SW 1271 (cell line): ENCODE results near the gene FAF2.
A peak's percentile ranks its signal among the peaks of the same experiment; 100 is the strongest.
"Not testable (repeated sequence)": the region's sequence is repeated elsewhere in the genome, so short reads cannot be mapped to it uniquely, and the experiment has no call there.

ENCODE experiments used
- DNase-seq, 2 experiments: peaks; one replicate each; lab custom pipeline; 2025; lab: John Stamatoyannopoulos, UW

Gene FAF2

DNA sequence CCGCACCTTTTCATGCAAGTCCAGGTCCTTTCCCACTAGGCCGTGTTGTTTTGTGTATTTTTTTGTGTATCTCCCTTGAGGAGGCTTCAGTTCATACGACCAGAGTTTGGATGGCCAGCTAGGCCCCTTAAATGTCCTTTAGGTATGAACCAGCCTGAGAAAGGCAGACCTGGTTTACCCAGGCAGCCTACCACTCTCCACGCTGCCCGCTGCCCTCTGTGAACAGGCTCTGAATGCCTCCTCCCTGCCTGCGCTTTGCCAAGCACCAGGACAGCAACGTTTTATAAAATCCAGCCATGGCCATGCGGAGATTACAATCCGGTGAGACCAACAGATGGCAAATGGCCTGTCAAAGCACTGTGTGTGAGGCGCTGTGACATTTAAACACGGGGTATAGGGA is 31.2 kb upstream of the FAF2 start:
- no peak for DNase-seq

DNA sequence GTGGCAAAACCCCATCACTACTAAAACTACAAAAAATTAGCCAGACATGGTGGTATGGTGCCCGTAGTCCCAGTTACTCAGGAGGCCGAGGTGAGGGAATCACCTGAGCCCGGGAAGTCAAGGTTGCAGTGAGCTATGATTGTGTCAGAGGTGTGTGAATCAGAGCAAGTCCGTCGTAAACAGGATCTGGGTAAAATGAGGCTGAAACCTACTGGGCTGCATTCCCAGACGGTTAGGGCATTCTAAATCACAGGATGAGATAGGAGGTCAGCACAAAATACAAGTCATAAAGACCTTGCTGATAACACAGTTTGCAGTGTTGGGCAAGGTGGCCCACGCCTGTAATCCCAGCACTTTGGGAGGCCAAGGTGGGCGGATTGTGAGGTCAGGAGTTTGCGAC is 29.9 kb upstream of the FAF2 start:
- no peak for DNase-seq

DNA sequence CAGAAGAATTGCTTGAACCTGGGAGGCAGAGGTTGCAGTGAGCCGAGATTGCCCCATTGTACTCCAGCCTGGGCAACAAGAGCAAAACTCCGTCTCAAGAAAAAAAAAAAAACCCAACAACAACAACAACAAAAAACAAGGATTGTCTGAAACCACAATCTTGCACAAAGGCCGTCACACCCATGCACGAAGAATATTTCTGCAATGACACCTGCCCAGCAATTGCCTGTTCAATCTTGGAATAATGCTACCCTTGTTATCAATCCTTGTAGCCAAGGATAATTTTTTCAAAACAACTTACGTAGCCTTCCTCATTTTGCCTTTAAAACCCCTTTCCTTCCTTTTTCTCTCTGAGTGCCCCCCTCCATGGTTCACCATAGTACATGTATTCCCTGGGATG is 28.1 kb upstream of the FAF2 start:
- DNase-seq: no peak

DNA sequence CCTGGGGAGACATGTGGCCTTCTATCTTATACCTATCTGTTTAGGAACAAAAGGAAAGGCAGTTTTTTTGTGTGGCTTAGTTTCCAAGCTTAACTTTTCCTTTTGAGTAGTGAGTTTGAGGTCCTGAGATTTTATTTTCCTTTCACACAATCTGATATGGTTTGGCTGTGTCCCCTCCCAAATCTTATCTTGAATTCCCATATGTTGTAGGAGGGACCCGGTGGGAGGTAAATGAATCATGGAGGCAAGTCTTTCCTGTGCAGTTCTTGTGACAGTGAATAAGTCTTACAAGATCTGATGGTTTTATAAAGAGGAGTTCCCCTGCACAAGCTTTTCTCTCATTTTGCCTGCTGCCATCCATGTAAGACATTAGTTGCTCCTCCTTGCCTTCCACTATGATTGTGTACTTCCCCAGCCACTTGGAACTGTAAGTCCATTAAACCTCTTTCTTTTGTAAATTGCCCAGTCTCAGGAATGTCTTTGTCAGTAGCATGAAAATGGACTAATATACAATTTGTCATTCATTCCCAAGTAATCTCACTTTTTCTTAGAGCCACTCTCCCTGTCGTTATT is 27.1 kb upstream of the FAF2 start:
- DNase-seq: no peak

DNA sequence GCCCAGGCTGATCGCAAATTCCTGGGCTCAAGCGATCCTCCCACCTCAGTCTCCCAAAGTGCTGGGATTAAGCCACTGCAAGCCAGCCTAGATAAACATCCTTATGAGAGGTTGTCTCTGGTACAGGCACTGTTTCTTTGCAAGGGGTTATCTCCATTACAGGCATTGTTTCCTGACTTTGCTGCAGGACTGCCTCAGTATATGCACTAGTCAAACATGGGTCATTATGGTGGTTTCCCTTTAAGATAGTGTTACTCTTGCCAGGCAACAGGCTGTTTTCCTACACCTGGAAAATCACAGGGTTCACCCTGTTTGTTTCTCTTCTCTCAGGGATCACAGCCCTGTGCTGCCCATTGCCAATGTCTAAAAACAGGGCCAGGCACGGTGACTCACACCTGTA is 24.0 kb upstream of the FAF2 start:
- DNase-seq: no peak

DNA sequence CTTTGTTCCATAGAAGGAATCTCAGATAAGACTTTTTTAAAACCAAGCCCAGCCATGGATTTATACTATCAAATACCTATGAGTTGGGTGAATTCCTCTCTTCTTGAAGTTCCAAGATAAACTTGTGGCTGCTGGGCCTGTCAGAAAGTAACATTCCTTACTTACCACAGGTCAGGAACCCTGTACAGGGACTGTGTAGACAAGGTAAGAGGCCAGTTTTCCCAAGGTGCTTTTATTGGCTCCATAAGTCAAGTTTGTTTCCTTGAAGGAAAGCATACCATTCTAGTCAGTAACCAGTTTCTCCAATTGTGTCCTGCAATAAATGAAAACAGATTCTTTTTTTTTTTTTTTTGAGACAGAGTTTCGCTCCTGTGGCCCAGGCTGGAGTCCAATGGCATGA is 23.0 kb upstream of the FAF2 start:
- DNase-seq: no peak

DNA sequence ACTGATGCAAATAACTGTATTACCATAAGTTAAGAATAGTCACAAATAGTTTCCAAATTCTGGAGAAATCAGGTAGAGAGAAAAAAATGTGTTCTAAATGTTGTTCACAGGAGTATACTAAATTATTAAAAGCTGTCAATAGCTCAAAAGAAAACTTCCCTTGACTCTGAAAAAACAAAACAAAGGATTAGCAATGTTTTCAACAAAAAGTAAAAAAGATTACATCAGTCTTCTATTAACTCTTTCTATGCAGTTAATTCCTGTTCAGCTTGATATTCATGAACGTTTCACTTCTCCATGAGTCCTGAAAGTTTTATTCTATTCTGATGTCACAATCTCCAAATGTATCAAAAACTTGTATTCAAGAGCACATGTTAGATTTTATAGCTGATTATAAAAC is 22.4 kb upstream of the FAF2 start:
- no peak for DNase-seq

DNA sequence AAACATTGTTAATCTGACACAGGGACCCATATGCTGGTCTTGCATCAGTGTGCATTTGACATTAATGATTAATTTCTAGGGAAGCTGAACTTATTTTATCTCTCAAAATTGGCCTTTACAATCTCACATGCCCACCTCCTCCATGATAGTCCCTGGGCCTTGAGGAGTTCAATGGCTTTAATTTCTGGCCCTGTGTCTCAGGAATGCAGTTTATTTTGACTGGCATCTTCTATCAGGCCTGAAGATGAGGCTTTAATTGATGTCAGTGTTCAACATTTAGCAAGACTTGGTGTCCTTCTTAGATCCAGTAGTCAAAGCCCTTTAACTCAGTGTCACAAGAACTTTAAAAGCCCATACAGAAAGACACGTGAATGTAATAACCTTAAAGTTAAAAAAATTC is 21.3 kb upstream of the FAF2 start:
- no peak for DNase-seq

DNA sequence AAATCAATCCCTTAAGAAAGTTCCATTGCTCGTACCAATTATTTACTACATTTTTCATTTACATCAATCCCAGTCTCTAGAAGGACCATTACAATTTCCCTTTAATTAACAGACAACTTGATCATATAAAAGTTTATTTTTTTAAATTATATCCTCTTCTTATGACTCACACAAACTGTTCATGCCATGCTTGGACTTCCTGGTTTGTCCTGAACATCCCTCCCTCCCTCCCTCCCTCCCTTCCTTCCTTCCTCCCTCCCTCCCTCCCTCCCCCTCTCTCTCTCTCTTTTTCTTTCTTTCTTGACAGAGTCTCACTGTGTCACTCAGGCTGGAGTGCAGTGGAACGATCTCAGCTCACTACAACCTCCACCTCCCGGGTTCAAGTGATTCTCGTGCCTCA is 20.2 kb upstream of the FAF2 start:
- DNase-seq: peak in 1 of 2 experiments; percentile 44

DNA sequence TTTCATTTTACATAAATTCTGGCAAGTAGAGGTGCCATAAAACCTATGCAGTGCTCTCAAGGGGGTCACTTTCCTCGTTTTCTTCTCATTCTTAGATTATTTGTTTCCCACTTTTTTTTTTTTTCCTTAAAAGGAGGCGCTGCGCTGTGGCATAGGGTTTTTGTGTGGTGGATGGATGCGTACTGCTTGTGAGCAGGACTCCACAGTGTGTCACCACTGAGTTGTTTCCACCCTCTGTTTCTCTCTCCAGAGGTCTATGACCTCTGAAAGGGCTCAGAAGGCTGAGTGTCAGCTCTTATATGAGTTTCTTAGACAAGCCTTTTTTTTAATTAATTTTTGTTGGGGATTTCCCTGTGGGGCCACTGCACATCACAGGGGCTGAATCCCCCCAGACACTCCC is 18.2 kb upstream of the FAF2 start:
- DNase-seq: no peak

DNA sequence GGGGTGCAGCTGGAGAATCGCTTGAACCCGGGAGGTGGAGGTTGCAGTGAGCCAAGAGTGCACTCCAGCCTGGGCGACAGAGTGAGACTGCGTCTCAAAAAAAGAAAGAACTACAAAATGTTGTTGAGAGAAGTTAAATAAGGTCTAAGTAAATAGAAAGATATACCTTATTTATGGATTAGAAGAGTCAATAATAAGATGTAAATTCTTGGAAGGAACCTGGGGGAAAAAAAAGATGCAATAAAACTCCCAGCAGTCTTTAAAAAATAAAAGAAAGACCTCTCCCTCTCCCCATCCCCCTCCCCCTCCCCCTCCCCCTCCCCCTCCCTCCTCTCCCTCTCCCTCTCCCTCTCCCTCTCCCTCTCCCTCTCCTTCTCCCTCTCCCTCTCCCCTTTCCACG is 15.5 kb upstream of the FAF2 start:
- no peak for DNase-seq

DNA sequence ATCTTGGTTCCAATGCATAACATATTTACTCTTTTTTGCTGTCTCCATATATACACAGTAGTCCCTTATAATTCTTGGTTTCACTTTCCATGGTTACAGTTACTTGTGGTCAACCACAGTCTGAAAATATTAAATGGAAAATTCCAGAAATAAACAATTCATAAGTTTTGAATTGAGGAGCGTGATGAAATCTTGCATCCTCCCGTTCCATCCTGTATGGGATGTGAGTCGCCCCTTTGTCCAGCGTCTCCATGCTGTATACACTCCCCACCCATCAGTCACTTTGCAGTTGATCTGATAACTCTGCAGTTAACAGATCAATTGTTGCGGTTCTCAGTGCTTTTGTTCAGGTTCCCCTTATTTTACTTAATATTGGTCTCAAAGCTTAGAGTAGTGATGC is 11.5 kb upstream of the FAF2 start:
- peak; percentile 80 to 96 for DNase-seq

DNA sequence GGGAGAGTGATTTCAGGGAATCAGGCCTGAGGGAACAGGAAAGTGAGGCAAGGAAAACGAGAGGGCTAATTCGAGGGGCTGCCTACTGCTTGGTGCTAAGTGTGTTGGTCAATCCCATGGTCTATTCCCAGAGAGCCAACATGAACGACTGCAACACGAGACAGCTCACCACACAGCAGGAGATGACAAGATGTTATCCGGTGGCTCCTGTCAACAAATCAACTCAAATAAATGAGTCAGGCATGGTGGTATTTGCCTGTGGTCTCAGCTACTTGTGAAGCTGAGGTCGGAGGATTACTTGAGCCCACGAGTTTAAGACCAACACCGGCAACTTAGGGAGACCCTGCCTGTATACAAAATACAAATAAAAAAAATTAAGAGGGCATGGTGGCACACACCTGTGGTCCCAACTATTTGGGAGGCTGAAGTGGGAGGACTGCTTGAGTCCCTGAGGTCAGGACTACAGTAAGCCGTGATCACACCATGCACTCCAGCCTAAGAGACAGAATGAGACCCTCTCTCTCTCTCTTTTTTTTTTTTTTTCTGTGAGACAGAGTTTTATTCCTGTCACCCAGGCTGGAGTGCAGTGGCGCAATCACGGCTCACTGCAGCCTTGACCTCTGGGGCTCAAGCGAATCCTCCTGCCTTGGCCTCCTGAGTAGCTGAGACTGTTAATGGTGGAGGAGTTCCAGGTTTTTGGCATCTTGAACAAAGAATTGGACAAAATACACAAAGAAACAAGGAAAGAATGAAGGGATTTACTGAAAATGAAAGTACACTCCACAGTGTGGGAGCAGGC is 9.0 kb upstream of the FAF2 start:
- DNase-seq: peak; percentile 84 to 88

DNA sequence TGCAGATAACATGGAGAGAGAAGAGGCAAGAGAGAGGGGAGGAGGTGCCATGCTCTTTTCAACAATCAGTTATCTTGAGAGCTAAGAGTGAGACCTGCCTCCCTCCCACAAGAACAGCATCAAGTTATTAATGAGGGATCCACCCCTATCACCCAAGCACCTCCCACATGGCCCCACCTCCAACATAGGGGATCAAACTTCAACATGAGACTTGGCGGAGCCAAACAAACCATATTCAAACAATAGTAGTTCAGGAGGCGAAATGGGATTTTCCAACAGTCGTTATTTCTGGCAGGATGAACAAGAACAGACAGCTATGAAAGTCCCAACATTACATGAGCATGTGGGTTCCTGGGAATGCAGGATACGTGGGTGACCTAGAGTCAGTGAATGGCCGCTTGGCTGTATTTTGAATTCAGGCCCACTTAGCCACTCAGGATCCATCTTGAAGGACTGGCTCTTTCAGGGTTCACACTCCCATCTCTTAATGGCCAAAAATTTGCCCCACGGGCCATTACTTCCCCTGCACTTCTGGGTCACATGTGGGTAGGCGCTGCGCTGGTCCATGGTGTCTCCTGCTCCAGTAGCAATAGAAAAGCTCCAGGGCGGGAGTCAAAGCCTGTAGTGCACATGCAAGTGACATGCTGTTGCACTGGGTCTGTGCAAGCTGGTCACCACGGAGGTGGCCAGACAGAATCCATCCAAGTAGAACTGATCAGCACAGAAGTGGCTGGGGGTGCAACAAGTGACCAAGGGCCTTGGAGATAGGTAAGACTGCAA is 7.1 kb upstream of the FAF2 start:
- DNase-seq: no peak

DNA sequence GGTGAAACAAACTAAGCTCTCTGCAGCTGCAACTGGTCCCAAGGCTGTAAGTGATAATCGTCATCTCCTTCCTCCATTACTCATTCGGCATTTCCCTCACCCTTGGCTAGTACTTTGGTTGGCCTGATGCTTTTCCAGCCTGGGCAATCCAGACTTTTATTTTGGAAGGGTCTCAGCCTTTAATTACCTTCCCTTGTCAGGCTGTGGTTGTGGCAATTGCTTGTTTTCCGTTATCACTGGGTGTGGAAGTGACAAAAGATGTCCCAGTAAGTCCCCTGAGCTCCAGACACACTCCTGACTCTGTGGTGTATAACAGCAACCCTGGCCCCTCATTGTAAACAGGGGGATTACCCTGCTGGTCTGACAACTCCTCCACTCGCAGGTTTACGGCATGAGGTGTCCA is 6.3 kb upstream of the FAF2 start:
- no peak for DNase-seq

DNA sequence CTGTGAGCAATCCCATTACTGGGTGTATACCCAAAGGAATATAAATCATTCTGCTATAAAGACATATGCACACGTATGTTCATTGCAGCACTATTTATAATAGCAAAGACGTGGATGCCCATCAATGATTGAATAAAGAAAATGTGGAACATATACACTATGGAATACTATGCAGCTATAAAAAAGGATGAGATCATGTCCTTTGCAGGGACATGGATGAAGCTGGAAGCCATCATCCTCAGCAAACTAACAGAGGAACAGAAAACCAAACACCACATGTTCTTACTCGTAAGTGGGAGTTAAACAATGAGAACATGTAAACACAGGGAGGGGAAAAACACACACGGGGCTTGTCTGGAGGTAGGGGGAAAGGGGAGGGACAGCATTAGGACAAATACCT is 5.3 kb upstream of the FAF2 start:
- not testable (repeated sequence) for DNase-seq

DNA sequence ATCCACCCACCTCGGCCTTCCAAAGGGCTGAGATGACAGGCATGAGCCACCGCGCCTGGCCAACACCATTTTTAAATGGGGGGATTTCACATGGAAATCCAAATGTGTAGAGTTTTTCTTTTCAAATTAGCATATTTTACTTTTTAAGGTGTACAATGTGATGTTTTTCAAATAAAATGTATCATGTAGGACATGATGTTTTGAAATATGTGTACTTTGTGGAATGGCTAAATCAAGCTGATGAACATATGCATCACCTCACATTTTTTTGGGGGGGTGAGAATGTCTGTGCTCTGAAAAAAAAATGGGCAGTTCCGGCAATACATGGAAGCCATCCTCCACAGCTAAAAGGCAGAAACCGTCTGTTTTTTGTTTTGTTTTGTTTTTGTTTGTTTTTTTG is 3.4 kb upstream of the FAF2 start:
- no peak for DNase-seq

DNA sequence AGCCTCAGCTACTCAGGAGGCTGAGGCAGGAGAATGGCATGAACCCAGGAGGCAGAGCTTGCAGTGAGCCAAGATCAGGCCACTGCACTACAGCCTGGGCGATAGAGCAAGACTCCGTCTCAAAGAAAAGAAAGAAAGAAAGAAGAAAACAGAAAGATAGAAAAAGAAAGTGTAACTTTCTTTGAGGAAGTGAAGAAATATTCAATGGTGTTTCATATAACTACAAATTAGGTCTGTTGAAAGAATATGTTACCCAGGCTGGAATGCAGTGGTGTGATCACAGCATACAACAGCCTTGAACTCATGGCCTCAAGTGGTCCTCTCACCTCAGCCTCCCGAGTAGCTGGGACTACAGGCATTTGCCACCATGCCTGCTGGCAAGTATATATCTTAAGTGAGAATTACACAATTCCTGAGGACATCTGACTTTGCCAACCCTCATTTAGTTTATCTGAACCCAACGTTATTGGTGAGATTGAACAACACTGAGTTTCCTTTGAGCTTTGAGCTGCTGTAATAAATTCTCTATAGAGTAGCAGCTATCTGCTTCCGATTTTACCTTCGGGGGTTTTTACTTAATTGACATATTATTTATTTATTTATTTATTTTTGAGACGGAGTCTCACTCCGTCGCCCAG is 2.0 kb upstream of the FAF2 start:
- no peak for DNase-seq

DNA sequence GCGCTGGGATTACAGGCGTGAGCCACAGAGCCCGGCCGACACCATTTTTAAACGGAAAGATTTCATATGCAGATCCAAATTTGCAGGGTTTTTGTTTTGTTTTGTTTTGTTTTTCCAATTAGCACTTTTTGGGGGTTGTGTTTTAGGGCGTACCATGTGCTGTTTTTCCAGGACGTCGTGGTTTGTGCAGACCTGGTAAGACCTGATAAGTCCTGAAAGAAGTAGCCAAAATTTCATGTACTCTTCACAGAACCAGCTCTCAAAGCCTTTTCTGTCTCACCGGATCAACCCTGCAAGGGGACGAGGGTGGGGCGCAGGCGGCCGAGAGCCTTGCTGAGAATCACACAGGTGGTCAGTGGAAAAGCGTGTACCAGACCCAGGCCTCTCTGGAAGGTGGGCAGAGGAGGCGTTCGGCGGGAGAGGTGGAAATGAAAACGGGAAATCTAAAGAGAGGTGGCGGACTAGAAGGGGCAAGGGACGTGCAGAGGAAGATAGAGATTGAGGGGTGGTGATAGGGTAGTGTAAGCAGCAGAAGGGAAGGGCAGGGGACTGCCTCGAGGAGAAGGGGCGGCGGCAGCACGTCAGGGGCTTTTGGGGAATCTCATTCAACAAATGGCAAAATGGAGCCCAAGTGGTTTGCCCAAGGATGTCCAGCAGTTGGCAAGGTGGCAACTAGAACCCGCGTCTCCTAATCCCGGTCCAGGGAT is 1.1 kb upstream of the FAF2 start:
- peak; percentile 22 to 62 for DNase-seq

DNA sequence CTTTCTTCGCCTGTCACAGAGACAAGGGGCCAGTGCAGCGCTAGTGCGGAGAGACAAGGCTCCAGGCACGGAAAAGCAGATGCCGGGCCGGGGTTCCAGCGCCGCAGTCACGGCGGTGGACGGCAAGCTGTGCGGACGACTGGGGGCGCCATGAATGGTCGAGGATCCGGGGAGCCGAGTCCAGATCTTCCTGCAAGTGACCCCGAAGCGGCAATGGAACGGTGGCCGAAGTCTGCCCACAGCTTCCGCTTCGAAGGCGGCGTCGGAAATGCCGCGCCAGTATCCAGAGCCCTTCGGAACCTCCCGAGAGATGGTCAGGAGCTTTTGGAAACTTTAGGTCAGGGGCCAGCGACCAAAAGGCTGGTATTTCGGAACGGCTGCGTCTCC is 601 bp upstream of the FAF2 start:
- DNase-seq: no peak

DNA sequence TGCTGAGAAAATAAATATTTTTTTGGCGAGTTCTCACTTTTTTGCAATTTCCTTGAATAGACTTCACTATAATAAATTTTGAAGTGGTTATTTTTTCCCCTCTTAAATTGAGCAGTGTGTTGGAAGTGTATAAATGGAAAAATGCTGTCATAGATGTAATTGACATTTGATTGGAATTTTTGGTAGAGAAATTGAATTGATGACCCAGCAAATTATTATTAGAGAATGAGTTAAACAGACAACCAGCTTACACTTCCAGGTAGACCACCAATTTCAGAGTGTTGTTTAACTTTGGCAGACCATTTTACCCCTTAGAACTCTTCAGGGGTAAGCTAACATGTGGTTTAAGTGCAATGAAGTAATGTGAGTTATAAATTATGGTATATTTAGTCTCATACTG is 1.9 kb downstream of the FAF2 start:
- DNase-seq: no peak

DNA sequence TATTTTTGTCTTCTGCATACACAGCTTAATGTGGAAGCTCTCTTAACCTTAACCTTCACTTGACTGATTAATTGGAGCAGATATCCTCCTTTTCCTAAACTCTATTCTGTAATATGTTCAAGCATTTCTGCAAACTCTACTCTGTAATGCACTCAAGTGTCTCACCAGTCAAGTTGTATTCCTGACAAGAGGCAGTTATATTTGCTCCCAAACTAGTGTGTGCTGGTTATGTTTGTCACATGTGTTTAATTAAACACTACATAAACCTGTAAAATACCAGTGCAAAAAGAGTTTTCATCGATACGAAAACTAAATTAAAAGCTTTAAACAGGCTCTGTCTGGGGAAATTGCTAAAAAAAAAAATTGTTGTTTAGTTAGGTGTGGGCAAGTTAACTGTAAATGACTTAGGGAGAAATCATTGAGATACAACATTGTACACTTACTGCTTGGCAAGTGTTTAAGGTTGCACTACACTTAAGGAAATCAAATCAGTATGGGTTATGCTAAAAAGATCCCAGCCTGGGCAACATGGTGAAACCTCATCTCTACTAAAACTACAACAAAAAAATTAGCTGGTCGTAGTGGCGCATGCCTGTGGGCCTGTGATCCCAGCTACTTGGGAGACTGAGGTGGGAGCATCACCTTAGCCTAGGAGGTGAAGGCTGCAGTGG is 6.7 kb downstream of the FAF2 start:
- no peak for DNase-seq
